Dedifferentiated amniotic fluid mesenchymal stem cell (primary cell): ENCODE measurements around the gene KRTAP22-1.

Experiments
- DNase-seq: peaks from one replicate; pipeline ENCODE4 v3.0.0-alpha.2; 2016; ENCODE audit errors: extremely low spot score

KRTAP22-1 gene

DNA sequence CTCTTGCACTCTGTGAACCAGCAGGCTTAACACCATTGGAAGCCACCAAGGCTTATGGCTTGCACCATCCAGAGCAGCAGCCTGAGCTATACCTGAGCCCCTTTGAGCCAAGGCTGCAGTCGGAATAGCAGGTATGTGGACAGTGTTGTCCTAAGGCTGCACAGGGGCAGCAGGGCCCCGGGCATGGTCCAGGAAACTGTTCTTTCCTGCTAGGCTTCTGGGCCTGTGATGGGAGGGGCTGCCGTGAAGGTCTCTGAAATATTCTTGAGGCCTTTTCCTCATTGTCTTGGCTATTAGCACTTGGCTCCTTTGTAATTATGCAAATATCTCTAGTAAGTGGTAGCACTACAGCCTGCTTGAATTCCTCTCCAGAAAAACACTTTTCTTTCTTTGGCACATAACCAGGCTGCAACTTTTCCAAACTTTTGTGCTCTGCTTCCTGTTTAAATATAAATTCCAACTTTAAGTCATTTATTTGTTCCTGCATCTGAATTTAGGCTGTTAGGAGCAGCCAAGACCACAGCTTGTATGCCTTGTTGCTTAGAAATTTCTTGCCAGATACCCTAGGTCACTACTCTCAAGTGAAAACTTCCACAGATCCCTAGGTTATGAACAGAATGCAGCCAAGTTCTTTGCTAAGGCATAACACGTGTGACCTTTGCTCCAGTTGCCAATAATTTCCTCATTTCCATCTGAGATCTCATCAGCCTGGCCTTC lies 24.7 kb downstream of the KRTAP22-1 start:
- DNase-seq, result no peak

DNA sequence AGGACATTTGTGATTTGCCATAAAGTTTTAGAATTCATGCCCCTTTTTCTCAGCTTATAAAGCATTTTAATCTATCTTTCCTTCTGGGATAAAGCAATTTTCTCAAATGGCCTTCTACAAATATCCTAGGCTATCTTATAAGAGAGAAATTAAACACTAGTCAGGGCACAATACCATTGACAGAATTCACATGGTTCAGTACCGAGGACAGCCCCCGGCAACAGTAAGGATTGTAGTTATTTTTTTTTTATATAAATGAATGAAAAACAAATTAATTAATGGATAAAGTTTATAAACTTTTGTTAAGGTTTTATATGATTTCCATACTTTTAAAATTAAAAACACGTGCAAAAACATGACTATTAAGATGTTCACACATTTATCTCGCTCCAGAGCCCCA lies 27.2 kb downstream of the KRTAP22-1 start:
- no peak for DNase-seq

DNA sequence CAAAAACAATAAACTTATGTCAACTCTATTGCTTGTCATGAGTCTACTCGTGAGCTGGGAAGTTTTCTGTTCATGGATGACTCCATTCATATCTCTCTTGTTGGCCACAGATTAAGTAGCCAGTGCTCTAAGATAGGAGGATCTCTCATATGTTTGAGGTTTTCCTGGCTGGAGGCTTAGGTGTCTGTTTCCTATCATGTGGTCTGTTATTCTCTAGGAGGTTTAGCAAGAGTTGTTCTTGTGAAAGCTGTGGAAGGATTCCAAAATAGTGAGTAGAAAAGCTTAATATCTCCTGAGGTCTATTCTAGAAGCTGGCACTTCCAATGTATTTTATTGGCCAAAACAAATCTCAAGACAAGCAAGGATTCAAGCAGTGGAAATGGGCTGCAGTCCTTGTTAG lies 28.3 kb downstream of the KRTAP22-1 start:
- DNase-seq, result no peak

DNA sequence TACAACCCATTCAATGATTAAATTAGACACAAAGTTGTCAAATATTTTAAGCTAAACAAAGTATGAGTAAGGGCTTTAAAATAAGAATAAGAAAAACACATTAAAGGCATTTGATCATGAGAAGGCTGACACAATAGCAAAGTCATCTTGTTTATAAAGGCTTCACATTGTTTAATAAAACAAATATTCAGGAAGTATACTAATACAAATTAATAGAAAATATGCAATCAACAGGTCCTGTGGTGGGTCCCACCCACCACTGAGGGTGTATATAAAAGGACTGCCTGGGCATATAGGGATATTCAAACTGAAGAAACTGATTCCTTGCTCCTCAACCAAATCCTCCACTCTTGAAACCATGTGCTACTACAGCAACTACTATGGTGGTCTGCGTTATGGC lies 34.0 kb downstream of the KRTAP22-1 start, which contains the start of gene KRTAP20-2:
Gene KRTAP20-2, plus strand, starts transcription at position 301 of the 400 bp plus-strand sequence. Its CDS starts 58 bp downstream, at position 359.
- DNase-seq, result no peak

DNA sequence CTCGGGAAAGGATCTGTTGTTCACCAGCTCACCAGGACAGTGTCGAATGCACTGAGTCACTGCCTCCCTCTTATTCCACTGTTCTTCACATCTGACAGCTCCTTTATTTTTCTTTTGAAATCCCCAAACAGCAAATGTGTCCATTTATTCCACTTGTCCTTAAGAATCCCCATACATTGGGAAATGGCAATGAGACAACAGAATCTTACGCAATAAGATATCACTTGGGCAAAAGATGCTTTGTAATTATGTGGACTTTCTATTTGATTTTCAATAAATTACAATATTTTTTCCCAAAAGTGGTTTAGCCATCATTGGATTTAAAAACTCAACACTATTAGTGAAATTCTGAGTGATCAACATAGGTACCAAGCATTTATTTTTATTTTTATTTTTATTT lies 37.8 kb downstream of the KRTAP22-1 start:
- DNase-seq, result no peak

DNA sequence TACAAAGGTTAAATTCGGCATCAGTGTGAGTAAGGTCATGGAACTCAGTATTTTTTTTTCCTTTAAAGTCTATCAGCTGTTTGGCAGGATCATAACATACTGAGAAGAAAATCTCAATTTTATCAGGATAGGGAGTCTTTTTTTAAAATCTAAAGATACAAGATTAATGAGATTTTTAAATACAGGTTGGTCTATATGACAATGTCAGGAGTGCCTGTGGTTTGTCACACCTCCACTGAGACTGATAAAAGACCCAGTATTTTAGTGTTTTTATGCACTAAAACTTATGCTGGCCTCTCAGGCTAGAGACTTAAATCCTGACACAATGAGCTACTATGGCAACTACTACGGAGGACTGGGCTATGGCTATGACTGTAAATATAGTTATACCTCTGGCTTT lies 41.7 kb downstream of the KRTAP22-1 start, which contains the start of gene KRTAP20-3:
Gene KRTAP20-3, plus strand, starts transcription at position 301 of the 400 bp plus-strand sequence.
- DNase-seq, result no peak

DNA sequence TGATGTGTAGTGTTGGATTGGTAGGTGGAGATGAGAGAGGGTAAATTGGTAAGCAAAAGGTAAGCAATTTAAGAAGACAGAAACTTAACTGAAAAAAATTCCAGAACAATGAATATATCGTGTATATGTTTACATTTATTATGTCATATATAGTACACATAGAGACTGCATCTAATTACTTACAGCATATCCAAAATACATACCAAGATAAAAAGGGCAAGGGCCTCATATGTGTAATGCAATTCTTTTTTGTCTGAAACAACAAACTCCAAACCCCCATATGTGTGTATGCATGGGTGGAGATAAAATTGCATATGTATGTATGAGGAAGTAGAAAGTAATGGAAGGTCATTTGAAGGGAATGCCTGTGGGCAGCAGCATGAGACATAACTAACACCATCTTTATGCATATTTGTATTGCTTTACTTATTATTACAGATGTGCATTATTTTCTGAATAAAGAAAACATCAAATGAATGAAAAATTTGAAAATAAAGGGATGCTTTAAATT lies 46.1 kb downstream of the KRTAP22-1 start:
- no peak for DNase-seq
